Activated naive CD4-positive, alpha-beta T cell treated with anti-CD3 and anti-CD28 coated beads, Interleukin-2, amount 50 U/mL, for 24 hours (primary cell): Measurements from ENCODE around the gene BRF1.

Experiments
- H3K27ac Mint-ChIP-seq: one replicate; pipeline ENCODE4 v1.8.0; 2021; ENCODE audit warnings: mild to moderate bottlenecking, mixed read lengths
- H3K27me3 Mint-ChIP-seq: one replicate; pipeline ENCODE4 v1.8.0; 2021; ENCODE audit warnings: mixed read lengths
- H3K36me3 Mint-ChIP-seq: one replicate; pipeline ENCODE4 v1.8.0; 2021; ENCODE audit warnings: mixed read lengths
- H3K4me1 Mint-ChIP-seq: one replicate; pipeline ENCODE4 v1.8.0; 2021; ENCODE audit warnings: mixed read lengths
- H3K4me3 Mint-ChIP-seq: one replicate; pipeline ENCODE4 v1.8.0; 2021; ENCODE audit warnings: mild to moderate bottlenecking, mixed read lengths
- H3K9me3 Mint-ChIP-seq: one replicate; pipeline ENCODE4 v1.8.0; 2021; ENCODE audit warnings: mixed read lengths

BRF1 gene

GRCh38 chr14:105325716-105326567 lies 25.1 kb upstream of the BRF1 start:
- H3K36me3 Mint-ChIP-seq, result peaks cover 2% of the 10 kb centered on the region
- no peaks in the 10 kb centered on the region for H3K27me3 Mint-ChIP-seq
- H3K4me3 Mint-ChIP-seq, result no peak overlapping the region
- H3K4me1 Mint-ChIP-seq, result peaks cover 29% of the 10 kb centered on the region
- no peak overlapping the region for H3K27ac Mint-ChIP-seq
- H3K9me3 Mint-ChIP-seq, result no peaks in the 10 kb centered on the region

DNA sequence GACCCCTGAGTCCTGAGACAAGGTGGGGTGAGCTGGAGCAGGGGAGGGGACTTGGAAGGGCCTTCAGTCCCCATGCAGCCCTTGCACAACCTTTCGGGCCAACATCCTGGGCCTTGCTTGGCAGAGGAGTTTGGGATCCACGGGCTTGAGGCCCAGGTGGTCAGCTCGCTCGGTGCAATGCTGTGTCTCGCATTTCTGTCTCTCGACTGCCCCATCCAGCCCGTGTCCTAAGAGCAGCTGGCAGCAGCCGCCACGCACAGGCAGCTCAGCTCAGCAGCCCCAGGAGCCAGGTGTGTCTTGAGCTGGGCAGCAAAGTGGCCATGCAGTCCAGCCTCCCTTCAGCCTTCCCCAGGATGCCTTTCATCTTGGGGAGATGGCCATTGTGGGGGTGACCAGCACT lies 24.5 kb upstream of the BRF1 start:
- H3K9me3 Mint-ChIP-seq, result no peaks in the 10 kb centered on the region
- H3K27me3 Mint-ChIP-seq, result no peaks in the 10 kb centered on the region
- H3K4me1 Mint-ChIP-seq, result peaks cover 24% of the 10 kb centered on the region
- H3K4me3 Mint-ChIP-seq, result no peak overlapping the region
- no peak overlapping the region for H3K27ac Mint-ChIP-seq
- H3K36me3 Mint-ChIP-seq, result peaks cover 2% of the 10 kb centered on the region

- Mint-ChIP-seq H3K27ac (no peak overlapping the region), H3K36me3 (peaks cover 2% of the 10 kb centered on the region), H3K27me3 (no peaks in the 10 kb centered on the region), H3K4me1 (peaks cover 24% of the 10 kb centered on the region), H3K9me3 (no peaks in the 10 kb centered on the region), H3K4me3 (no peak overlapping the region)
Measured at GRCh38 chr14:105324871-105325270, 24.1 kb upstream of the BRF1 start.

GRCh38 chr14:105324080-105324778 lies 23.4 kb upstream of the BRF1 start:
- Mint-ChIP-seq H3K4me3 (no peak overlapping the region), H3K27ac (no peak overlapping the region), H3K27me3 (no peaks in the 10 kb centered on the region), H3K9me3 (no peaks in the 10 kb centered on the region), H3K36me3 (peaks cover 2% of the 10 kb centered on the region), H3K4me1 (peaks cover 24% of the 10 kb centered on the region)

- no peak overlapping the region for H3K27ac Mint-ChIP-seq
- no peak overlapping the region for H3K4me3 Mint-ChIP-seq
- H3K36me3 Mint-ChIP-seq, result peaks cover 2% of the 10 kb centered on the region
- H3K4me1 Mint-ChIP-seq, result peaks cover 18% of the 10 kb centered on the region
- H3K9me3 Mint-ChIP-seq, result no peaks in the 10 kb centered on the region
- H3K27me3 Mint-ChIP-seq, result no peaks in the 10 kb centered on the region
Measured at GRCh38 chr14:105323663-105324062, 22.9 kb upstream of the BRF1 start.

DNA sequence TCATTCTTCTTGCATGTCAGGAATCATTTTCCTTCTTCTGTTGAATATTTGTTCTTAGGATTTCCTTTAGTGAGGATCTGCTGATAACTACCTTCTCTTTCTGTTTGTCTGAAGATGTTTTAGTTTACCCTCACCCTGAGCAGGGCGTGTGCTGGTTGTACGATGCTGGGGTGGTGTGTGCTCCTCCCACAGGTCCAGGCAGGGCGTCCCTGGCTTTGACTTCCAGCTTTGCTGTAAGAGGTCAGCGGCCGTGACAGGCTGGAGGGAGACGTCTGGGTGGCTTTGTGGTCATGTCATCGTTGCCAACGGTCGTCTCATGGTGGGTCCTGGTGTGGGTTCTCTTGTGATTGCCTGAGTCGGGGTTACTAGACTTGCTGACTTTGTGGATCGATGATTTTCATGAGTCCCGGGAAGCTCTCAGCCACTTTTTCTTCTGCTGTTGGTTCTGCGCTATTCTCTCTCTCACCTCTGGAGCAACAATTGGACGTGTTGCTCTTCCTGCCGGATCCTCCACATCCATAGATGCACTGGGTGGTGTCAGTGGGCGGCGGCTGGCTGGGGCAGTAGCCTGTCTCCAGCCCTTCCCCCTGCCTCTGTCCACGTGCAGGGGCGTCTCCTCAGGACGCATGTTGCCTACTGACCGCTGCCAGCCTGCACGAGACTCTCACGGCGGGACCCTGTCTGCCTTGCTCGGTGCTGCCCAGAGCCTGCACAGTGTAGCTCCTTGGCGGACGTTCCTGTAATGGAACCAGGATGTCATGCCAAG lies 22.2 kb upstream of the BRF1 start:
- H3K27me3 Mint-ChIP-seq, result no peaks in the 10 kb centered on the region
- peaks cover 2% of the 10 kb centered on the region for H3K36me3 Mint-ChIP-seq
- no peak overlapping the region for H3K27ac Mint-ChIP-seq

DNA sequence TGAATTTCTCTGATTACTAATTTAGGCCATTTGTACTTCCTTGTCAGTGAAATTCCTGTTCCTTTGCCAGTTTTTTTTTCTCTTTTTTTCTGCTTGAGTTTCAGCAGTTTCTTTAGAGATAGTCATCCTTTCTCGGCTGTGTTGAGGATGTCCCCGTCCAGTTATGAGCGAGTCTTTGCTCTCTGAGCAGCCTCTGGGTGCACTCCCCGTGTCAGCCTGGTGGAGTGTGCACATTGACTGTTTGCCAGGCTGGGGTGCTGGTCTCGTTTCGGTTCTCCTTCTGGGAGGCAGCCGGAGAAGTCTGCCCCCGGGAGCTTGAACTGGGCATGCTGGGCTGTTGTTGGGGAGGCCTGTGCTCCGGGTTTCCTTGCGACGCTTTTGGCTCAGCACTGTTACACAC lies 16.7 kb upstream of the BRF1 start:
- Mint-ChIP-seq H3K4me1 (peaks cover 30% of the 10 kb centered on the region), H3K9me3 (no peaks in the 10 kb centered on the region), H3K27ac (no peak overlapping the region), H3K4me3 (no peak overlapping the region), H3K36me3 (peaks cover 2% of the 10 kb centered on the region), H3K27me3 (no peaks in the 10 kb centered on the region)

More for the DNA sequence above, 22.2 kb upstream of the BRF1 start:
- no peak overlapping the region for H3K4me3 Mint-ChIP-seq
- H3K4me1 Mint-ChIP-seq, result peaks cover 14% of the 10 kb centered on the region
- H3K9me3 Mint-ChIP-seq, result no peaks in the 10 kb centered on the region

- Mint-ChIP-seq H3K4me3 (peak overlapping the region; percentile 51), H3K36me3 (no peaks in the 10 kb centered on the region), H3K27me3 (no peaks in the 10 kb centered on the region), H3K4me1 (peaks cover 29% of the 10 kb centered on the region), H3K9me3 (no peaks in the 10 kb centered on the region), H3K27ac (no peak overlapping the region)
Measured at GRCh38 chr14:105316968-105317510, 16.2 kb upstream of the BRF1 start.

DNA sequence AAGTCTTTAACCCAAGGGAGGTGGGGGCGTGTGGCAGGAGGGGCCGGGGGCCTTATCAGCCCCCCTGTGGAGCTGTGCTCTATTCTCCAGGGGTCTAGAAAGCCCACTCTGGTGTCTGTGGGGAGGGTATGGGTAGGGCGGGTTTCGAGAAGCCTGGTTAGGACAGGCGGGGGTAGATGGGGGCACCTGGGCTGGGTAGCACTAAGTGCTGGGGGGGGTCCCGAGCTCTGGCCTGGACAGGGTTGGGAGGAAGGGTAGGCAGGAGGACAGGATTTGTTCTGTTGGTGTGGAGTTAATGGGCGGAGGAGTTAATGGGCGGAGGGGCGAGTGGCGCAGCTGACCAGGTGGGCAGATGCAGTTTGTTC lies 15.8 kb upstream of the BRF1 start:
- no peaks in the 10 kb centered on the region for H3K9me3 Mint-ChIP-seq
- H3K4me1 Mint-ChIP-seq, result peaks cover 29% of the 10 kb centered on the region
- H3K27ac Mint-ChIP-seq, result no peak overlapping the region
- H3K36me3 Mint-ChIP-seq, result no peaks in the 10 kb centered on the region
- peak overlapping the region; percentile 93 for H3K4me3 Mint-ChIP-seq
- no peaks in the 10 kb centered on the region for H3K27me3 Mint-ChIP-seq

DNA sequence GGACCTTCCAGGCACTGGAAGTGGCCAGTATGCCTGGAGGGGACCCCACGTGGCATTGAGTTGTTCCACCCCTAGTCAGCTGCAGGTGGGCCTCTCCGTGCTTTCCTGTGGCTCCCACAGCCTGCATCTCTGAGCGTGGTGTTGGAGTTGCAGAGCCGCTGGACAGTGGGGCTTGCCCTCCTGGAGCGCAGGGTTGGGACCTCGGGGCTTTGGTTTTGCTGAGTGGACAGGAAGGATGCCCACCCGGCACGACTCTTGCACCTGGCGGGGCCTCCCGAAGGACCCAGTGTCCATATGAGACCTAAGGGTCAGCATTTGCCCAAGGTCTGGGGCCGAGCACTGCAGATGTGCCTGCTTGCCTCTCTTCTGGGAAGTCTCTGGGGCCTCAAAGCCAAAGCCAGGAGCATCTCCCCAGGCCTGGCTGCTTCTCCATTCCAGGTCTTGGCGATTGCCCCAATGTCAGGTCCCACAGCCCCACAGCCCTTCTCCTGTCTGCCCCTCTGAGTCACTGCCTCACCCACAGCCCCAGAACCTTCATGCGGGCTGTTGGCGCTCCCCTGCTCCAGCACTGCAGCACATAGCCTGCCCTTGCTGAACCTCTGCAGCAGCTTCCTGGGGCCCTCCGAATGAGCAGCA lies 15.3 kb upstream of the BRF1 start:
- peak overlapping the region; percentile 93 for H3K4me3 Mint-ChIP-seq
- H3K27ac Mint-ChIP-seq, result no peak overlapping the region
- H3K9me3 Mint-ChIP-seq, result no peaks in the 10 kb centered on the region
- H3K36me3 Mint-ChIP-seq, result no peaks in the 10 kb centered on the region
- H3K4me1 Mint-ChIP-seq, result peaks cover 29% of the 10 kb centered on the region
- no peaks in the 10 kb centered on the region for H3K27me3 Mint-ChIP-seq

DNA sequence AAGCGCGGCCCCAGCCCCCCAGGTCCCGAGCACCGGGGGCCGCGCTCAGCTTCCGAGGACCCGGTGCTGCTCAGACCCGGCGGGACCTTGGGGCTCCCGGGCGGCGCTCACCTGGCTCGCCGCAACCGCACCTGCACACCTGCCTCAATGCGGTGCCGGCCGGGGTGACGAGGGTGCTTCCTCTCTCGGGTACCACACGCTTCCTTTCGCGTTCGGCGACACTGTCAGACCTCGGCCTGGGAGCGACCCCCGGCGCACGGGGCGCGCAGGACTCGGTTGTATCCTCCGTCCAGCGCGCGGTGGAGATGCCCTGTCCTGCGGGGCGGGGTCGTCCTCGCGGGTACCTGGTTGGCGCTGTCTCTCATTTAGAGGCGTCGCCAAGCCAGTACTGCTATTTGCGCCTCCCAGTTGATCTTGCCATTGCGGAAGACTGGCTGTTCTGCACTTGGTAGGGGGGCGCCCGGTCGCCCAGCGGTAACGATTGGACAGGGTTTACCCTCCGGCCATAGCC lies 14.5 kb upstream of the BRF1 start:
- no peaks in the 10 kb centered on the region for H3K36me3 Mint-ChIP-seq
- no peaks in the 10 kb centered on the region for H3K27me3 Mint-ChIP-seq
- H3K9me3 Mint-ChIP-seq, result no peaks in the 10 kb centered on the region
- H3K4me1 Mint-ChIP-seq, result peaks cover 29% of the 10 kb centered on the region
- peak overlapping the region; percentile 59 for H3K27ac Mint-ChIP-seq
- H3K4me3 Mint-ChIP-seq, result peak overlapping the region; percentile 93

DNA sequence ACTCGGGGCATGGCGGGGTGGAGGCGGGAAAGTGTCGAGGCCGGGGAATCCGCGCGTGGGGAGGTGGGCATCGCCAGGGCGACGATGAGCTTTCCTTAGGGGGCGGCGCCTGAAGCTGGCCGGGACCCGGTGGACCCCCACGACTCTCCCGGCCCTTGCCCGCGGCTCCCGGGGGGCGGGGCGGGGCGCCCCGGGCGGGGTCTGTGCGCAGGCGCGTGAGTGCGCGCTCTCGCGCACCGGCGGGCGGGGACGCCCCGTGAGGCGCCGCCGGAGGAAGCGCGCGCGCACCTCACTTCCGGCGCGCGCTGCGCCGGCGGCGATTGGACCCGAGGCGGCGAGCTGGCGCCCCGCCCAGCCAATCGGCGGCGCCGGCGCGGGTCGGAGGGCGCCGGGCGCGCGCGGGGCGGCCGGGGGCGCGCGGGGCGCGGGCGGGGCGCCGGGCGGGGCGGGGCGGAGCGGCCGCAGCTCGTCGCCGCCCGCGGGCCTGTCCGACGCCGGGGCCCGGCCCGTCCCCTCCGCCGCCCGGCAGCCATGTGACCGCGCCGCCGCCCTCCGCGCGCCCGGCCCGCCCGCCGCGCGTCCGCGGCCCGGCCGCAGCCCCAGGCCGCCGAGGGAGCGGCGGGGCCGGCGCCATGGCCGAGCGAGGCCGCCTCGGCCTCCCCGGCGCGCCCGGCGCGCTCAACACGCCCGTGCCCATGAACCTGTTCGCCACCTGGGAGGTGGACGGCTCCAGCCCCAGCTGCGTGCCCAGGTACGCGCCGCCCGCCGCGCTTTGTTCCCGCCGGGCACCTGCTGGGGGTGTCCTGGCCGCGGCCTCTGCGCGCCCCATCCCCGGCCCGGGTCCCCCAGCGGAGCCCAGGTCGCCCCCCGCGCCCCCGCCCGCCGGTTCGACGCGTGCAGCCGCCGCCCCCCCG lies 13.7 kb upstream of the BRF1 start, which contains the start of gene PACS2:
Gene PACS2, plus strand, starts transcription at position 462 of the 914 bp plus-strand sequence. Its CDS starts 171 bp downstream, at position 633.
- Mint-ChIP-seq H3K36me3 (no peaks in the 10 kb centered on the region), H3K9me3 (no peaks in the 10 kb centered on the region), H3K27me3 (no peaks in the 10 kb centered on the region), H3K27ac (peak within 1 kb of the TSS; percentile 59), H3K4me3 (peak within 1 kb of the TSS; percentile 93), H3K4me1 (peaks cover 29% of the 10 kb centered on the region)

- Mint-ChIP-seq H3K36me3 (no peaks in the 10 kb centered on the region), H3K27me3 (no peaks in the 10 kb centered on the region), H3K4me3 (peak overlapping the region; percentile 81), H3K9me3 (no peaks in the 10 kb centered on the region), H3K4me1 (peaks cover 29% of the 10 kb centered on the region), H3K27ac (peak overlapping the region; percentile 59)
Measured at GRCh38 chr14:105313381-105314286, 12.8 kb upstream of the BRF1 start.
